ENCODE data around the gene EXTL1. TPM values are rescaled to one million over a fixed set of nuclear protein-coding genes. Genes with fewer than 3 reads are reported as not detected.

The EXTL1 gene
- total RNA-seq, 1 experiment from 2014 or later = 1.0 TPM

DNA sequence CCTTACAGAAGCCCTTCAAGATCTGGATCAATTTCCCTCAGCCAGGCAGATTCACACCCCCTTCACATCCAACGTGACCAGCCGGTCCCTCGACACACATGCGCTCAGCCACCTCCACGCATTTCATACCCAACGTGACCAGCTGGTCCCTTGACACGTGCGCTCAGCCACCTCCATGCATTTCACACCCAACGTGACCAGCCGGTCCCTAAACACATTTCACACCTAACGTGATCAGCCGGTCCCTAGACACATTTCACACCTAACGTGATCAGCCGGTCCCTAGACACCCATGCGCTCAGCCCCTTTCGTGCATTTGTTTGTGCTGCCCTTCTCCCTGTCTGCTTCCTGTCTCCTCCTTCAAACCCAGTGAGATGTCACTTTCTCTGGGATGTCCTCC, 14.9 kb upstream of the EXTL1 start:
- TF ChIP-seq, protein P1, sequence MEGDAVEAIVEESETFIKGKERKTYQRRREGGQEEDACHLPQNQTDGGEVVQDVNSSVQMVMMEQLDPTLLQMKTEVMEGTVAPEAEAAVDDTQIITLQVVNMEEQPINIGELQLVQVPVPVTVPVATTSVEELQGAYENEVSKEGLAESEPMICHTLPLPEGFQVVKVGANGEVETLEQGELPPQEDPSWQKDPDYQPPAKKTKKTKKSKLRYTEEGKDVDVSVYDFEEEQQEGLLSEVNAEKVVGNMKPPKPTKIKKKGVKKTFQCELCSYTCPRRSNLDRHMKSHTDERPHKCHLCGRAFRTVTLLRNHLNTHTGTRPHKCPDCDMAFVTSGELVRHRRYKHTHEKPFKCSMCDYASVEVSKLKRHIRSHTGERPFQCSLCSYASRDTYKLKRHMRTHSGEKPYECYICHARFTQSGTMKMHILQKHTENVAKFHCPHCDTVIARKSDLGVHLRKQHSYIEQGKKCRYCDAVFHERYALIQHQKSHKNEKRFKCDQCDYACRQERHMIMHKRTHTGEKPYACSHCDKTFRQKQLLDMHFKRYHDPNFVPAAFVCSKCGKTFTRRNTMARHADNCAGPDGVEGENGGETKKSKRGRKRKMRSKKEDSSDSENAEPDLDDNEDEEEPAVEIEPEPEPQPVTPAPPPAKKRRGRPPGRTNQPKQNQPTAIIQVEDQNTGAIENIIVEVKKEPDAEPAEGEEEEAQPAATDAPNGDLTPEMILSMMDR (conservative IDR thresholded peaks at IDR 0.05) = no peak
- Histone ChIP-seq H3K4ac (ENCODE audit: low read depth, low read length) (no peak overlapping the region), H3K23ac (ENCODE audit: insufficient read length, low read depth, low read length) (no peak overlapping the region), H2AK5ac (ENCODE audit: insufficient read length, low read length) (no peak overlapping the region), H3K27me3 (ENCODE audit: insufficient read depth, low read length) (no peaks in the 10 kb centered on the region), H4K5ac (ENCODE audit: insufficient read length, low read depth, low read length) (no peak overlapping the region), H2BK20ac (ENCODE audit: low read depth, low read length, poor library complexity, severe bottlenecking) (no peak overlapping the region), H2AFZ (ENCODE audit: low read length) (no peak overlapping the region), H3K9ac (ENCODE audit: extremely low read depth, insufficient read length, low read length) (no peak overlapping the region), H3K79me1 (ENCODE audit: insufficient read depth, low read depth, low read length, poor library complexity, severe bottlenecking) (no peaks in the 10 kb centered on the region), H3K27ac (ENCODE audit: insufficient read length, low read depth, low read length) (no peak overlapping the region), H3K18ac (ENCODE audit: insufficient read length, low read depth, low read length) (peak overlapping the region; percentile 46), H3K79me2 (ENCODE audit: insufficient read depth, low read length) (no peaks in the 10 kb centered on the region), H3K23me2 (ENCODE audit: insufficient read length, low read depth, low read length, poor library complexity, severe bottlenecking) (no peaks in the 10 kb centered on the region), H4K20me1 (ENCODE audit: control insufficient read depth, insufficient read depth, insufficient read length) (no peaks in the 10 kb centered on the region), H3K56ac (ENCODE audit: insufficient read length, low read depth, low read length) (no peak overlapping the region), H2BK120ac (ENCODE audit: low read depth, low read length, poor library complexity, severe bottlenecking) (no peak overlapping the region), H3T11ph (ENCODE audit: low read length) (no peak overlapping the region), H4K8ac (replicated peaks; ENCODE audit: insufficient read length, low read depth, low read length) (no peak overlapping the region), H3K9me3 (ENCODE audit: control insufficient read depth, low read depth, low read length) (no peaks in the 10 kb centered on the region), H3K14ac (ENCODE audit: insufficient read depth, low read length) (no peak overlapping the region), H3K4me2 (ENCODE audit: insufficient read depth, insufficient read length, low read length) (no peak overlapping the region), H3K4me1 (ENCODE audit: insufficient read depth, low read length) (no peaks in the 10 kb centered on the region; the same call in 1 of the 2 replicates), H2BK12ac (ENCODE audit: insufficient read length, low read depth, low read length) (no peak overlapping the region), H4K91ac (ENCODE audit: insufficient read length, low read depth, low read length) (no peak overlapping the region), H2BK15ac (ENCODE audit: low read depth, low read length) (no peak overlapping the region), H2BK5ac (ENCODE audit: insufficient read length, low read length) (no peak overlapping the region)
- H3K36me3 Mint-ChIP-seq (ENCODE audit: insufficient read depth in 1 of 3, low read depth in 3 of 3) = no peaks in the 10 kb centered on the region
- peaks cover 18 to 23% of the 10 kb centered on the region in 2 experiments for H3K4me1 Mint-ChIP-seq
- H3K4me3 Mint-ChIP-seq = no peak overlapping the region
- peaks cover 6% of the 10 kb centered on the region for H3K27me3 Mint-ChIP-seq (ENCODE audit: low read depth)
- WGBS (ENCODE audit: extremely low coverage, insufficient read length, low lambda C conversion rate) = no CpG with 5 or more reads among the region's 16 CpGs
- no peak for DNase-seq
- H3K27ac Mint-ChIP-seq = peak overlapping the region; percentile 8 to 79 (median 56); a peak in 3 of 7 replicates
- H3K9me3 Mint-ChIP-seq = no peaks in the 10 kb centered on the region

Measured in H9 (cell line).